ENCODE data around the gene IL12B.
"Not testable (repeated sequence)": the region's sequence is repeated elsewhere in the genome, so short reads cannot be mapped to it uniquely, and the experiment has no call there.

Gene IL12B

GRCh38 chr5:159330131-159330800, at the start of gene IL12B:
Gene IL12B, minus strand, starts transcription at chr5:159330487. Its CDS starts 3,705 bp downstream, at chr5:159326782.
- no peak for DNase-seq

DNA sequence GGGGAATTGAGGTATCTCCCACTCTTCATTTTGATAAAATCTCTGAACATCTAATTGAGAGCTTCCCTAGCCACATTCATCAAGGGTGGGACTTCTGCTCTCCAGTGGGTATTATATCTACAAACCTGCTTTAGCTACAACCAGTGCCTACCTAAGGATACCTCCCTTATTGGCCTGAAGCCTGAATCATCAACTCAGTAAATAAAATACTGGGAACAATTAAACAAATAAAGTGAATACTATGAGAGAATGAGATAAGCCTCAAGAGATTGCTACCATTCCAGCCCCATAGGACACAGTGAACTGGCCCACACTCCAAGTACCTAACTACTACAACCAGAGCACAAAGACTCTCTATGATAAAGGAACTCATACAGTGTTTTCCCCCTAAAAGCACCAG, 47.4 kb upstream of the IL12B start:
- no peak for DNase-seq

DNA sequence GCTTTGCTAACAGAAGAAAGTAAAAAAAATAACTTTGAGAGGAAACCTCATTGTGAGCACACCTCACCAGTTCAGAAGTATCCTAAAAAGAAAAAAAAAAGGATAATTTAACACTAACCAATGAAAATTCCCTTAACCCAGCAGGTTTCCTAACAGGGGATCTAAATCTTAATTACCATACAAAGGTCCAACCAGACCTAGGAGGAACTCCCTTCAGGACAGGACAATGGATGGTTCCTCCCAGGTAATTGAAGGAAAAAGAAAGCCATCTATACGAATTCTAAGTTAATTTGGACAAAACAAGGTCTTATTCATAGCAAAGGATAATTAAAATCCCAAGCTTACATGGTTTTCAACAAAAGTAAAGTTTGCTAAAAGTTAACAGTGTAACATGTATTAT, 37.6 kb upstream of the IL12B start:
- not testable (repeated sequence) for DNase-seq

DNA sequence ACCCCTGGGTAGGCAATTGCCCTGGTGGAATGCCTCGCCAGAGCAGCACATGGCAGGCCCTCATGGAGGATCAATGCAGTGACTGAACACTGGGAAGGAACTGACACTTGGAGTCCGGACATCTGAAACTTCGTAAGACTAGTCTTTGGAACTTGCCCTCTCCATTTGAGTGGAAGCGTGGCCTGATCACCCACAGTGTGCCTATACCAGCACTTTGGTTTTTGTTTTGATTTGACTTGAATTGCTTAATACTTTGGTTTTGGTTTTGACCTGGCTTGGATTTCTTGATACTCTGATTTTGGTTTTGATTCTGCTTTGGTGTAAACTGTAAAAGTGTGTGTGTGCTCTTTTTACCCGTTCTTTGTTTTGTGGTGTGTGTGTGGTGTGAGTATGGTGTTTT, 36.5 kb upstream of the IL12B start:
- not testable (repeated sequence) for DNase-seq

DNA sequence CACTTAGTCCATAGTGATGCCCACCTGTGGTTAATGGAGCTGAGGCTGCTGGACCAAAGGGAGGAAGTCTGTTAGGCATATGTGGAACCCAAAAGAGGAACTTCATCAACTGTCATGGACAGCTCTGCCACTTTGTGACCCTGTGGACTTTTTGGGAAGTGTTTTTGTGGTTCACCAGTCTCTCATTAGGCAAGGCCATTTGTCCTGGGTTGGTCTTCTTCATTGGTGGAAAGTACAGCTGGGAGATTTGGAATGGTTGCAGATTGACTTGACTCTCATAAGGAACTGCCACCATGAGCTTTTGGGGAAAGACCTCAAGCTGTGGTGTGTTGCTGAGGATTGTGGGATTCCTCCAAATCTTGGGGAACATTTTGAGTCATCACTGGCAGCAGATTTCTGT, 31.9 kb upstream of the IL12B start:
- DNase-seq = peak; percentile 94

GRCh38 chr5:159359871-159360270, 29.6 kb upstream of the IL12B start:
- not testable (repeated sequence) for DNase-seq

GRCh38 chr5:159359408-159359807, 29.1 kb upstream of the IL12B start:
- DNase-seq = peak; percentile 43 to 65

GRCh38 chr5:159353661-159354252, 23.5 kb upstream of the IL12B start:
- DNase-seq = no peak

DNA sequence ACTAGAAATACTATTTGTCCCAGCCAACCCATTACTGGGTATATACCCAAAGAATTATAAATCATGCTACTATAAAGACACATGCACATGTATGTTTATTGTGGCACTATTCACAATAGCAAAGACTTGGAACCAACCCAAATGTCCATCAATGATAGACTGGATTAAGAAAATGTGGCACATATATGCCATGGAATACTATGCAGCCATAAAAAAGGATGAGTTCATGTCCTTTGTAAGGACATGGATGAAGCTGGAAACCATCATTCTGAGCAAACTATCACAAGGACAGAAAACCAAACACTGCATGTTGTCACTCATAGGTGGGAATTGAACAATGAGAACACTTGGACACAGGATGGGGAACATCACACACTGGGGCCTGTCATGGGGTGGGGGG, 20.4 kb upstream of the IL12B start:
- not testable (repeated sequence) for DNase-seq

GRCh38 chr5:159350216-159350615, 19.9 kb upstream of the IL12B start:
- not testable (repeated sequence) for DNase-seq

- no peak for DNase-seq
Measured at GRCh38 chr5:159345861-159346260, 15.6 kb upstream of the IL12B start.

DNA sequence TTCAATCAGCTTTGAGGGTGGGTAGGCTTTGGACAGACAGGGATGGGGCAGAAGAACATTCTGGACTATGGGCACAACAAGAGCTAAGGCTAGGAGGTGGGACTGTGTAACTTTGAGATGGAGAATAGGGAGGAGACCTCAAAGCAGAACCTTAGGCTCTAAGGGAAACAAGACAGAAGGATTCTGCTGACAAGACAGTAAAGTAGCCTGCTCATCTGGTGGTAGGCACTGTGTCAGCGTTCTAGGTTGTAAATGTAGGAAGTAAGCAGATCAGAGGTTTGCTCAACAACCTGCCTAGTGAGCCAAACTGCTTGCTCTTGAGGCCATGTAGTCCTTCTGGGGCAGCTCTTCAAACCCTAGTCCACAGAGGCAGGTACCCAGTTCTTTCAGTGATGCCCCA, 15.0 kb upstream of the IL12B start:
- DNase-seq = no peak

GRCh38 chr5:159343295-159344094, 13.2 kb upstream of the IL12B start:
- DNase-seq = no peak

GRCh38 chr5:159342840-159343239, 12.6 kb upstream of the IL12B start:
- no peak for DNase-seq

- DNase-seq = peak; percentile 87
Measured at GRCh38 chr5:159341906-159342310, 11.6 kb upstream of the IL12B start.

DNA sequence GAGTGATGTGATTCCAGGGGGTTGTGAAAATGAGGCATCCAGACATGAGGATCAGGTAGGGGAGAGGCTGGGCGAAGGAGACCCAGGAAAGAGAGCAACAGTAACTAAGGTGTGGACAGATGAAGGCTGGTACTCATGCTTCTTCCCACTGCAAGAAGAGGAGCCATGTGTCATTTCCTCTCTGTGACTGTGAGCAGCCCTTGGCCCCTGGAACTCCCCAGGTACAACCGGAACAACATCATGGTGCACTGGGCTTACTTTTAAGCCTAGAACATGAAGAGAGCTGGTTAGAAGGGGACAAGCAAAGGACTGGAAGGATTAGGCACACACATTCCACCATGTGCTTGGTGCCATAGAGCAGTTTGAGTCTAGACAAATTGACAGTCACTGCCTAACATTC, 10.9 kb upstream of the IL12B start:
- DNase-seq = no peak

GRCh38 chr5:159340511-159340910, 10.2 kb upstream of the IL12B start:
- no peak for DNase-seq

GRCh38 chr5:159339460-159339859, 9.2 kb upstream of the IL12B start:
- DNase-seq = no peak

DNA sequence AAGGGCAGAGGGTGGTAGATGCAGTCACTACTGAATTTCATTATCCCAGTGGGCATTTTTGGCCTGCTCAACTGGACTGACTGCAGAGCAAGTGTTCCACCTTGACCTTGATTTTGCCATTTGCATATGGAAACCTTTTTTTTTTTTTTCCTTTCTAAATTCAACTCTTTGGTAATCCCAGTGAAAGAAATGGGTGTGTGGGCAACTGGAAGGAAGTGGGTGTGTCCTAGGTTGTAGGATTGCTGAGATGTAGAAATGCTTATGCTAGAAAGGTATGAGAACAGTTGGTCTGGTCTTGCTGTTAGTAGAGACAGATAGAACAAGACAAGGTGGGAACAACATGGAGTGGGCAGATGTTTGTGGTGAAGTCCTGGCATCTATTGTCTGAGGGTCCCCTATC, 7.8 kb upstream of the IL12B start:
- DNase-seq = no peak

DNA sequence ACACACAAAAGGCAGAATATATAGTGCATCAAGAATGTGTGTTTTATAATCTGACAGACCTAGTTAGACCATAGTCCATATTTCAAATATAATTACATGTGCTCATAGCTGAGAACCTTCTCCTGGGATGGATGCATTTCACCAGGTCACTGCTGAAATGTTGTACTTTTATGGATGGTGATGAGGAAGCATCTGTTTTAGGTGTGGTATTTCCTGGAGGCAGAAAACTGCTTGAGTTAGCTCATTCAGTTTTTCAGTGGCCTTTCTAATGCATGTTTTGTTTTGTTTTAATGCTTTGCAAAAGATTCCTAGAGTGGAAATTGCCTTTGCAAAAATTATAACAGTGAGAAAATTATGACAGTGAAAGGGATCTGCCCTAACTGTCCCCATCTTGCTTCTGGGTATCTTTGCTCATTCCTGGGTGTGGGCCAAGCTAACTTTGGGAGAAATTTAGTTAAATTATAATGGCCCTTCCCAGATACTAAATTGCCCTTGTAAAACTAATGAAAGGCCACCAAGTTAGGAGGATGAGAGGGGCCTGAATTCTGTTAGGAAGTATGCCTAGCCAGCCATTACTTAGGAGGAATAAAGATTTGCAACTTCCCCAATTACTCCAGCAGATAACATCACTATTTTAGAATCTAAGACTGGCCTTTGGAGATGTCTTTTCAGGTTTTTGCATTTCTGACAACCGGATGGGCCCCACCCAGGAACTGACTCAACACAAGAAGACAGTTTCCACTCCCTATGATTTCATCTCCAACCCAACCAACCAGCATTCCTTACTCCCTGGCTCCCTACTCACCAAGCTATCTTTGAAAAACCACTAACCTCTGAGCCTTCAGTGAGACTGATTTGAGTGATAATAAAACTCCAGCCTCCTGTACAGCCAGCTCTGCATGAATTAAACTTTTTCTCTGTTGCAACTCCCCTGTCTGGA, 7.0 kb upstream of the IL12B start:
- peak; percentile 28 to 50 for DNase-seq

DNA sequence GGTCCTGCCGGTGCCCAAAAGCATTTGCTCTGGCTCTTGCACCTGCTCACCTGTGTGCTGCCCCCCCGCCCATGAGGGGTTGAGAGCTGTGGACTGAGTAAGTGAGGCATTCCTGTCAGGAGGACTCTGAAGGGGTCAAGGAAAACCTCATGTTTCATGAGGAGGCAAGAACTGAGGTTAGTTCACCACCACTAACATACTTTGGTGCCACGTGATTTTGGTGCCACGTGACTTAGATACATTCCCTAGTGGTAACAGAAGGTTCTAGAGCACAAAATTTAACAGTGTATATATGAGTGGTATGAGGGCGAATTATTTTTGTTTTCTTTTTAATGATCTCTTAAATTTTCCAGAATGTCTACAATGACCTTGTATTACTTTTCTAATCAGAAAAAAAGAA, 6.3 kb upstream of the IL12B start:
- no peak for DNase-seq

DNA sequence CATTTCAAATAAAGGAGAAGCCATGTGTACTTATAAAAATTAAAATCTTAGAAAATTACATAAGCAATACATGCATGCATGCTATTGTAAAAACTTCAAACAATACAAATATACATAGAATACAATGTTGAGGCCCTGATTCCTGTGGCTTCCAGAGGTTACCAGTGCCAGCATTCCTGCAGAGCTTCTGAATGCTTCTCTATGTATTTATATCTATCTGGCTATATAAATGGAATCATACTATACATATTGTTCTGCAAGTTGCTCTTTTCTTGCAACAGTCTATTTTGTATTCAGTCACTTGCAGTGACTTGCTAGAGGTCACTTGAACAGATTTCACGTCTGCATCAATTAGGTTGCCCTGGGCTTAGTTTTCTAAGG, 3.2 kb upstream of the IL12B start:
- no peak for DNase-seq

Data from Kasumi-1 (cell line).